Bronchial epithelial cell (primary cell): ENCODE results near the gene KNTC1. TPM values are rescaled to one million over a fixed set of nuclear protein-coding genes. Genes with fewer than 3 reads are reported as not detected.

ENCODE experiments used
- DNase-seq: peaks from one replicate; pipeline ENCODE4 v3.0.0-alpha.2; 2010; ENCODE audit warnings: low read depth
- FAIRE-seq: peaks from 2 replicates; lab custom pipeline; 2011; peaks lifted over from hg19 to GRCh38; lab: Jason Lieb, UNC
- H3K27me3 ChIP-seq: 2 replicates; pipeline ENCODE4 v1.5.1; 2011; ENCODE audit warnings: low read length; ENCODE audit not compliant: control insufficient read depth, insufficient read depth
- H3K36me3 ChIP-seq: 2 replicates; pipeline ENCODE4 v1.5.1; 2011; ENCODE audit warnings: low read length; ENCODE audit not compliant: control insufficient read depth, insufficient read depth
- H3K4me3 ChIP-seq: 2 replicates; pipeline ENCODE4 v1.5.1; 2011; ENCODE audit warnings: mild to moderate bottlenecking, low read depth, low read length, control low read depth
- total RNA-seq: library from RNA; depleted of rRNA; stranded (reverse); fragments of >200 nt; gene quantifications from 2 replicates; pipeline ENCODE4 v1.2.1, GENCODE V29; 2014
- TF ChIP-seq, protein P1 (sequence below): IDR thresholded peaks from 2 replicates; pipeline ENCODE4 v1.5.1; 2011; ENCODE audit warnings: mild to moderate bottlenecking, moderate library complexity, low read length, control low read depth, inconsistent platforms; ENCODE audit not compliant: insufficient read depth, severe bottlenecking

KNTC1 gene
- total RNA-seq, 1 donor from 2014 or later, result 7.6 TPM

GRCh38 chr12:122499991-122500684 lies 26.9 kb upstream of the KNTC1 start:
- H3K4me3 ChIP-seq, result peak overlapping the region; percentile 95
- no peaks in the 10 kb centered on the region for H3K27me3 ChIP-seq
- peaks cover 1% of the 10 kb centered on the region for H3K36me3 ChIP-seq
- TF ChIP-seq, protein P1, sequence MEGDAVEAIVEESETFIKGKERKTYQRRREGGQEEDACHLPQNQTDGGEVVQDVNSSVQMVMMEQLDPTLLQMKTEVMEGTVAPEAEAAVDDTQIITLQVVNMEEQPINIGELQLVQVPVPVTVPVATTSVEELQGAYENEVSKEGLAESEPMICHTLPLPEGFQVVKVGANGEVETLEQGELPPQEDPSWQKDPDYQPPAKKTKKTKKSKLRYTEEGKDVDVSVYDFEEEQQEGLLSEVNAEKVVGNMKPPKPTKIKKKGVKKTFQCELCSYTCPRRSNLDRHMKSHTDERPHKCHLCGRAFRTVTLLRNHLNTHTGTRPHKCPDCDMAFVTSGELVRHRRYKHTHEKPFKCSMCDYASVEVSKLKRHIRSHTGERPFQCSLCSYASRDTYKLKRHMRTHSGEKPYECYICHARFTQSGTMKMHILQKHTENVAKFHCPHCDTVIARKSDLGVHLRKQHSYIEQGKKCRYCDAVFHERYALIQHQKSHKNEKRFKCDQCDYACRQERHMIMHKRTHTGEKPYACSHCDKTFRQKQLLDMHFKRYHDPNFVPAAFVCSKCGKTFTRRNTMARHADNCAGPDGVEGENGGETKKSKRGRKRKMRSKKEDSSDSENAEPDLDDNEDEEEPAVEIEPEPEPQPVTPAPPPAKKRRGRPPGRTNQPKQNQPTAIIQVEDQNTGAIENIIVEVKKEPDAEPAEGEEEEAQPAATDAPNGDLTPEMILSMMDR, result no peak
- no peak for FAIRE-seq
- peak; percentile 59 for DNase-seq

DNA sequence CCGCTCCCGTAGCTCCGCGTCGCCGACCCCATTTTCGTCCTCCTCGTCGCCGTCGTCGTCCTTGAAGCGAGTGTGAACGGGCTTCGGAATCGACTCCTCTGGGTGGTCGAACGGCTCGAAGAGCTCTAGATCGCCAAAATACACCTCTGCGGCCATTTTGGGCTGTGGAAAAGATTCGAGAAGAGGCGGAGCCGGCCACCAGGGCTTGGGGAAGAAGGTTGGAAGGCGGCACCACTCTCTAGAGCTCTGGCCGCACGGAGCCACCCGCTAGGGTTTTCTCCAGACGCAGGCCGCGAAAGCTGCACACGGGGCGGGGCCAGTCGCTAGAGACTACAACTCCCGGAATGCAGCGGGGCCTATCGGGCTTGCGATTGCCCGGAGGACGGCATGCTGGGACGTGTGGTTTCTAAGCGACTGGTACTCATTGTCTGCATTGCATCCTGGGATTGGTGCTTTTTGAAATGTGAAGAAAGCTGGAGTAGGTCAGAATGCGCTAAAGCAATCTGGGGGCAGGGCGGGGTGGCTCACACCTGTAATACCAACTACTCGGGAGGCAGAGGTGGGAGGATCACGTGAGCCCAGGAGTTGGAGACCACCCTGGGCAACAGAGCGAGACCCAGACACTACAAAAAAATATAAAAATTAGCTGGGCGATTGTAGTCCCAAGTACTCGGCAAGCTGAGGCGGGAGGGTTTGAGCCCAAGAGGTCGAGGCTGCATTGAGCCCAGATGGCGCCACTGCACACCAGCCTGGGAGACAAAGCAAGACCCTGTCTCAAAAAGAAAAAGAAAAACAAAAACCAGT lies 26.2 kb upstream of the KNTC1 start, which contains the start of gene ZCCHC8:
Gene ZCCHC8 (minus strand): TSS at position 248 of the 804 bp plus-strand sequence. CDS start 92 bp downstream, at position 156.
- DNase-seq (peak; percentile 97), FAIRE-seq (no peak)
- TF ChIP-seq, protein P1, result peak; percentile 18
- Histone ChIP-seq H3K36me3 (peaks cover 5% of the 10 kb centered on the region), H3K27me3 (no peaks in the 10 kb centered on the region), H3K4me3 (peak within 1 kb of the TSS; percentile 95)

DNA sequence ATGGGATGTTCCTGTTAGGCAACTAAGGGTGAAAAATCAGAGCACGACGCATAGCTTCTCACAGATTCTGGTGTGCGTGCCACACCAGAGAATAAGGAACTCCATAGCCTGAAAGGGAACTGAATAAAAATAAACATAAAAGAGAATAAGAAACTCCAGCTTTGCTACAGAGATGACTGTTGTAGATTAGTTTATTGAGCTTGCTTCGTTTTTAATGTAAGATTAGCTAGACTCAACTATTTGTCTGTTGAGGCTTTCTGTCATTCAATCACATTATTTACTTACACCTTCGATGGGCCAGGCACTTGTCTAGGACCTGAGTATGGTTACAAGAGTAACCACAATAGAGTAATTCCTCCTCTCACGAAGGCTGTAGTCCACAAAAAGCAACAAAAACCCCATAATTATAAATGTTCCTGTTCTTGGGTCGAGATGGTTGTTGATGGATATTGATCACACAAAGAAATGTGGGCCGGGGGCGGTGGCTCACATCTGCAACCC lies 25.5 kb upstream of the KNTC1 start:
- Histone ChIP-seq H3K36me3 (peaks cover 7% of the 10 kb centered on the region), H3K4me3 (no peak overlapping the region), H3K27me3 (no peaks in the 10 kb centered on the region)
- FAIRE-seq (no peak), DNase-seq (no peak)
- TF ChIP-seq, protein P1, result no peak

GRCh38 chr12:122503147-122503751 lies 23.8 kb upstream of the KNTC1 start:
- peaks cover 13% of the 10 kb centered on the region for H3K36me3 ChIP-seq
- H3K4me3 ChIP-seq, result no peak overlapping the region
- DNase-seq, result no peak
- no peaks in the 10 kb centered on the region for H3K27me3 ChIP-seq
- FAIRE-seq, result no peak
- TF ChIP-seq, protein P1, result no peak

- FAIRE-seq (no peak), DNase-seq (no peak)
- Histone ChIP-seq H3K4me3 (no peak overlapping the region), H3K27me3 (no peaks in the 10 kb centered on the region), H3K36me3 (peaks cover 13% of the 10 kb centered on the region)
- TF ChIP-seq, protein P1, result no peak
These were observed 23.1 kb upstream of the KNTC1 start for GRCh38 chr12:122503783-122504590.
